Measurements from ENCODE around the gene SNX3. TPM values are rescaled to one million over a fixed set of nuclear protein-coding genes. Genes with fewer than 3 reads are reported as not detected.

Gene SNX3
- total RNA-seq, 1 donor from 2014 or later, result 122 TPM

DNA sequence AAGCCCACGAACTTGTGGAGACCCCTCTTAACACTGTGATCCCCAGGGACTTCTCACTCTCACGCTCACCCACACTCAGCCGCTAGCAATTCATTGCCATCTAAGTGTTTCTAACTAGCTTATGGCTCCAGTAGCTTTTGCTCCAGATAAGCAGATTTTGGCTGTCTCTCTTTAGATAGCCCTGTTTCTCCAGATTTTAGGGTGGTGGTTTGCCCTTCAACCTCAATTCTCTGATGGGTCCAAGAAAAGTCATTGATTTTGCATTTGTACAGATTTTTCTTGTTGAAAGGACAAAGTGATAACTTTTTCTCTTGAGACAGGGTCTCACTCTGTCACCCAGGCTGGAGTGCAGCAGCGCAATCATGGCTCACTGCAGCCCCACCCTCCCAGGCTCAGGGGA, 53.8 kb downstream of the SNX3 start:
- H3K27ac Mint-ChIP-seq, result no peak overlapping the region
- H3F3A ChIP-seq (ENCODE audit: low read depth), result peaks cover 21% of the 10 kb centered on the region
- peaks cover 13% of the 10 kb centered on the region for H3K4me1 Mint-ChIP-seq

DNA sequence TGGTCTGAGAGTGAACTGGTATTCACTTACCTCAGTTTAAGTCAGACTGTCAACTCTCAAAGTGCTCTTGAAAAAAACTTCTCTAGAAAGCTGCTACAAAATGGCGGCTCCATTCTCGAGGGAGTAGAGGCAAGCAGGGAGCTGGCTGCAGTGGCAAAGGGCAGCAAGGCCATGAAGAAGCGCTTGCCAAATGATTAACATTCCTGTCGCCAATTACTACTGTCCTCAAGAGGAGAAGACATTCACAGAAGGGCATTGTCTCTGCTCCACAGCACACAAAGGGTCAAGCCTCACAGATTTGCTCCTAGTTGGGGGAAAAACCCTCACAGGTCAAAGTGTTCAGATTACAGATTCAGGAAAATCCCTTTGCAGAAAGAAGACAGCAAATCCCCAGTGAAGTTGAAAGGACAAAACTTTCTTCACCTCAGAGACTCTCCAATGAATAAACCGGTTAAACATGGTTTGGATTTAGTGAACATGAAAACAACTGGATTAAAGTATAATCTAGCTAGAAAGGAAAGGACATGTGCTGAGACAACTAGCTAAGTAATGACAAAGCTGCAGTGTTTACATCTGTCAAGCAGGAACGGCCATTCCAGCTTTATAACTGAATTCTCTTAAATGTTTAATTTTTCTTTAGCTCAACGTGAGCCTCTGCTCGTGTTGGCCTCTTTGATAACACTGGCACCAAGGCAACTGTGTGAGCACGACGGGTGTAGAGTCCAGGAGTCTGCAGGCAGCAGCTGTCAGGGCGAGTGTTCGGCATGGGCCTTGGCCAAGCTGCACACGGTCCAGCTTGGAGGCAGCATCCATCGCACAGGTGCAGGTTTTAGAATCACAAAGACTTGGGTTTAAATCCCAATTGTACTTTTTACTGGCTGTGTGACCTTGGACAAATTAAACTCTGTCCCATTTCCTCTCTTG, 57.4 kb downstream of the SNX3 start:
- no peaks in the 10 kb centered on the region for H3K36me3 ChIP-seq
- no peaks in the 10 kb centered on the region for H3K79me2 ChIP-seq (ENCODE audit: low read depth)
- H3K27me3 Mint-ChIP-seq (ENCODE audit: insufficient read depth, low read depth), result no peaks in the 10 kb centered on the region
- H4K20me1 ChIP-seq (ENCODE audit: low read depth), result no peaks in the 10 kb centered on the region
- H3K27ac ChIP-seq, result peak overlapping the region; percentile 73
- no peaks in the 10 kb centered on the region for H3K27me3 ChIP-seq
- peaks cover 4% of the 10 kb centered on the region for H3K36me3 Mint-ChIP-seq
- no peak overlapping the region for H2AFZ ChIP-seq (replicated peaks)
- peak; percentile 84 for DNase-seq (ENCODE audit: low spot score)
- H3K4me1 ChIP-seq, result peaks cover 27% of the 10 kb centered on the region
- H3K9ac ChIP-seq, result no peak overlapping the region
- peak overlapping the region; percentile 41 for H3K4me2 ChIP-seq
- no peak overlapping the region for H3K4me3 ChIP-seq
- no peak overlapping the region for H3K4me3 Mint-ChIP-seq
- peaks cover 21% of the 10 kb centered on the region for H3F3A ChIP-seq (ENCODE audit: low read depth)
- TF ChIP-seq EZH2 (IDR thresholded peaks at IDR 0.05) (peak; percentile 27), EZH2phosphoT487 (IDR thresholded peaks at IDR 0.05) (peak; percentile 33)
- TF ChIP-seq, protein P1, sequence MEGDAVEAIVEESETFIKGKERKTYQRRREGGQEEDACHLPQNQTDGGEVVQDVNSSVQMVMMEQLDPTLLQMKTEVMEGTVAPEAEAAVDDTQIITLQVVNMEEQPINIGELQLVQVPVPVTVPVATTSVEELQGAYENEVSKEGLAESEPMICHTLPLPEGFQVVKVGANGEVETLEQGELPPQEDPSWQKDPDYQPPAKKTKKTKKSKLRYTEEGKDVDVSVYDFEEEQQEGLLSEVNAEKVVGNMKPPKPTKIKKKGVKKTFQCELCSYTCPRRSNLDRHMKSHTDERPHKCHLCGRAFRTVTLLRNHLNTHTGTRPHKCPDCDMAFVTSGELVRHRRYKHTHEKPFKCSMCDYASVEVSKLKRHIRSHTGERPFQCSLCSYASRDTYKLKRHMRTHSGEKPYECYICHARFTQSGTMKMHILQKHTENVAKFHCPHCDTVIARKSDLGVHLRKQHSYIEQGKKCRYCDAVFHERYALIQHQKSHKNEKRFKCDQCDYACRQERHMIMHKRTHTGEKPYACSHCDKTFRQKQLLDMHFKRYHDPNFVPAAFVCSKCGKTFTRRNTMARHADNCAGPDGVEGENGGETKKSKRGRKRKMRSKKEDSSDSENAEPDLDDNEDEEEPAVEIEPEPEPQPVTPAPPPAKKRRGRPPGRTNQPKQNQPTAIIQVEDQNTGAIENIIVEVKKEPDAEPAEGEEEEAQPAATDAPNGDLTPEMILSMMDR (IDR thresholded peaks at IDR 0.05), result no peak
- no peaks in the 10 kb centered on the region for H3K9me3 Mint-ChIP-seq
- peak overlapping the region; percentile 50 for H3K27ac Mint-ChIP-seq
- H3K9me3 ChIP-seq (ENCODE audit: low read depth), result no peaks in the 10 kb centered on the region
- peaks cover 13% of the 10 kb centered on the region for H3K4me1 Mint-ChIP-seq

More for the DNA sequence above, 53.8 kb downstream of the SNX3 start:
- H3K4me3 ChIP-seq, result no peak overlapping the region
- DNase-seq (ENCODE audit: low spot score), result no peak
- no peaks in the 10 kb centered on the region for H3K79me2 ChIP-seq (ENCODE audit: low read depth)
- no peak overlapping the region for H3K27ac ChIP-seq
- no peak overlapping the region for H3K4me2 ChIP-seq
- H3K27me3 Mint-ChIP-seq (ENCODE audit: insufficient read depth, low read depth), result no peaks in the 10 kb centered on the region
- H4K20me1 ChIP-seq (ENCODE audit: low read depth), result no peaks in the 10 kb centered on the region
- TF ChIP-seq, protein P1 (IDR thresholded peaks at IDR 0.05), result no peak
- no peak for TF ChIP-seq EZH2phosphoT487 (IDR thresholded peaks at IDR 0.05)
- no peak for TF ChIP-seq EZH2 (IDR thresholded peaks at IDR 0.05)
- H3K4me1 ChIP-seq, result peaks cover 27% of the 10 kb centered on the region
- no peak overlapping the region for H3K9ac ChIP-seq
- H3K9me3 Mint-ChIP-seq, result no peaks in the 10 kb centered on the region
- no peak overlapping the region for H2AFZ ChIP-seq (replicated peaks)
- H3K9me3 ChIP-seq (ENCODE audit: low read depth), result no peaks in the 10 kb centered on the region
- no peaks in the 10 kb centered on the region for H3K27me3 ChIP-seq
- no peak overlapping the region for H3K4me3 Mint-ChIP-seq
- peaks cover 6% of the 10 kb centered on the region for H3K36me3 ChIP-seq
- peaks cover 13% of the 10 kb centered on the region for H3K36me3 Mint-ChIP-seq

DNA sequence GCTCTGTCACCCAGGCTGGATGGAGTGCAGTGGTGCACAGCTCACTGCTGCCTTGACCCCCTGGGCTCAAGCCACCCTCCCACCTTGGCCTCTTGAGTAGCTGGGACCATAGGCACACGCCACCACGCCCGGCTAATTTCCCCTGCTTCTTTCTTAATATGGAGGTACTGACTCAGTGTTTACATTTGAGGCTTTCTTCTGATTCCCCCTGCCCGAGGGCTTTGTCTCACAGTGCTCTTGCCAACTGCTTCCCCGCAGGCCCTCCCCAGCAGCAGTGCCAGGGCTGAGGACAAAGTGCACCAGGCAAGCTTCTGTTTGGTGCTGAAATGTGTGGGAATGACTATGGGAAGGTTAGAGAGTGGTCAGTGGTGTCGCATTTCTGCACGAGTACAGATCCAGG, 60.2 kb downstream of the SNX3 start:
- no peaks in the 10 kb centered on the region for H3K79me2 ChIP-seq (ENCODE audit: low read depth)
- Mint-ChIP-seq H3K4me1 (peaks cover 13% of the 10 kb centered on the region), H3K36me3 (peaks cover 2% of the 10 kb centered on the region), H3K27me3 (ENCODE audit: insufficient read depth, low read depth) (peaks cover 2% of the 10 kb centered on the region), H3K9me3 (no peaks in the 10 kb centered on the region), H3K4me3 (no peak overlapping the region), H3K27ac (peak overlapping the region; percentile 69)
- H3K36me3 ChIP-seq, result no peaks in the 10 kb centered on the region
- H3K4me2 ChIP-seq, result no peak overlapping the region
- no peaks in the 10 kb centered on the region for H3K27me3 ChIP-seq
- no peak for DNase-seq (ENCODE audit: low spot score)
- H3F3A ChIP-seq (ENCODE audit: low read depth), result peaks cover 21% of the 10 kb centered on the region
- no peaks in the 10 kb centered on the region for H3K9me3 ChIP-seq (ENCODE audit: low read depth)
- H2AFZ ChIP-seq (replicated peaks), result no peak overlapping the region
- H3K4me1 ChIP-seq, result peaks cover 20% of the 10 kb centered on the region
- no peak overlapping the region for H3K9ac ChIP-seq
- H3K4me3 ChIP-seq, result no peak overlapping the region
- H3K27ac ChIP-seq, result no peak overlapping the region
- H4K20me1 ChIP-seq (ENCODE audit: low read depth), result no peaks in the 10 kb centered on the region
- TF ChIP-seq EZH2phosphoT487 (IDR thresholded peaks at IDR 0.05), result no peak
- no peak for TF ChIP-seq EZH2 (IDR thresholded peaks at IDR 0.05)
- TF ChIP-seq, protein P1 (IDR thresholded peaks at IDR 0.05), result no peak

All from neural progenitor cell (in vitro differentiated cells).